BE2C (cell line): ENCODE measurements around the gene AMIGO2.

Experiments used
- DNase-seq: peaks from one replicate; pipeline ENCODE4 v3.0.0-alpha.2; 2020
- H3K27me3 ChIP-seq: fragments of 250-450 bp; sonication (Bioruptor Pico); 2 replicates; pipeline ENCODE4 v1.5.1; 2020; ENCODE audit warnings: mild to moderate bottlenecking
- H3K36me3 ChIP-seq: fragments of 250-450 bp; sonication (Bioruptor Pico); 2 replicates; pipeline ENCODE4 v1.5.1; 2020; ENCODE audit warnings: mild to moderate bottlenecking
- H3K4me1 ChIP-seq: fragments of 250-450 bp; sonication (Bioruptor Pico); 2 replicates; pipeline ENCODE4 v1.5.1; 2020
- H3K4me3 ChIP-seq: 2 replicates; pipeline ENCODE4 v1.5.1; 2011; ENCODE audit warnings: low read depth, low read length
- H3K9me3 ChIP-seq: fragments of 250-450 bp; sonication (Bioruptor Pico); 2 replicates; pipeline ENCODE4 v1.5.1; 2020
- CTCF ChIP-seq: IDR thresholded peaks from 2 replicates; pipeline ENCODE4 v1.5.1; 2012; ENCODE audit warnings: mild to moderate bottlenecking, low read depth, low read length

Gene AMIGO2

GRCh38 chr12:47079981-47080724, 394 bp upstream of the AMIGO2 start:
- no peaks in the 10 kb centered on the region for H3K4me1 ChIP-seq
- no peak overlapping the region for H3K4me3 ChIP-seq
- TF ChIP-seq CTCF, result no peak
- no peaks in the 10 kb centered on the region for H3K9me3 ChIP-seq
- DNase-seq, result no peak
- no peaks in the 10 kb centered on the region for H3K36me3 ChIP-seq
- peaks cover 51% of the 10 kb centered on the region for H3K27me3 ChIP-seq

- Histone ChIP-seq H3K4me1 (no peaks in the 10 kb centered on the region), H3K36me3 (no peaks in the 10 kb centered on the region), H3K4me3 (no peak overlapping the region), H3K27me3 (peaks cover 55% of the 10 kb centered on the region), H3K9me3 (no peaks in the 10 kb centered on the region)
- no peak for TF ChIP-seq CTCF
- DNase-seq, result no peak
Observed at GRCh38 chr12:47078733-47079467, 859 bp downstream of the AMIGO2 start.

GRCh38 chr12:47078086-47078395, 1.7 kb downstream of the AMIGO2 start:
- H3K36me3 ChIP-seq, result no peaks in the 10 kb centered on the region
- no peaks in the 10 kb centered on the region for H3K9me3 ChIP-seq
- DNase-seq, result no peak
- H3K4me1 ChIP-seq, result no peaks in the 10 kb centered on the region
- no peak overlapping the region for H3K4me3 ChIP-seq
- peaks cover 58% of the 10 kb centered on the region for H3K27me3 ChIP-seq
- no peak for TF ChIP-seq CTCF

GRCh38 chr12:47077206-47078085, 2.3 kb downstream of the AMIGO2 start:
- DNase-seq, result no peak
- no peaks in the 10 kb centered on the region for H3K9me3 ChIP-seq
- H3K4me1 ChIP-seq, result no peaks in the 10 kb centered on the region
- H3K36me3 ChIP-seq, result no peaks in the 10 kb centered on the region
- no peak for TF ChIP-seq CTCF
- peaks cover 58% of the 10 kb centered on the region for H3K27me3 ChIP-seq
- H3K4me3 ChIP-seq, result no peak overlapping the region

- H3K4me3 ChIP-seq, result no peak overlapping the region
- H3K27me3 ChIP-seq, result peaks cover 44% of the 10 kb centered on the region
- TF ChIP-seq CTCF, result no peak
- H3K36me3 ChIP-seq, result no peaks in the 10 kb centered on the region
- no peaks in the 10 kb centered on the region for H3K4me1 ChIP-seq
- DNase-seq, result no peak
- no peaks in the 10 kb centered on the region for H3K9me3 ChIP-seq
Observed at GRCh38 chr12:47075192-47076084, 4.3 kb downstream of the AMIGO2 start.
